HG03196 (cell line): Measurements from ENCODE around the gene MYO1D.
"Not testable (repeated sequence)": the region's sequence is repeated elsewhere in the genome, so short reads cannot be mapped to it uniquely, and the experiment has no call there.

Source experiments
- ATAC-seq: cut with Tn5 transposase; IDR thresholded peaks from one replicate; pipeline ENCODE4 v1.9.1; 2021; ENCODE audit not compliant: unreplicated experiment

The MYO1D gene

DNA sequence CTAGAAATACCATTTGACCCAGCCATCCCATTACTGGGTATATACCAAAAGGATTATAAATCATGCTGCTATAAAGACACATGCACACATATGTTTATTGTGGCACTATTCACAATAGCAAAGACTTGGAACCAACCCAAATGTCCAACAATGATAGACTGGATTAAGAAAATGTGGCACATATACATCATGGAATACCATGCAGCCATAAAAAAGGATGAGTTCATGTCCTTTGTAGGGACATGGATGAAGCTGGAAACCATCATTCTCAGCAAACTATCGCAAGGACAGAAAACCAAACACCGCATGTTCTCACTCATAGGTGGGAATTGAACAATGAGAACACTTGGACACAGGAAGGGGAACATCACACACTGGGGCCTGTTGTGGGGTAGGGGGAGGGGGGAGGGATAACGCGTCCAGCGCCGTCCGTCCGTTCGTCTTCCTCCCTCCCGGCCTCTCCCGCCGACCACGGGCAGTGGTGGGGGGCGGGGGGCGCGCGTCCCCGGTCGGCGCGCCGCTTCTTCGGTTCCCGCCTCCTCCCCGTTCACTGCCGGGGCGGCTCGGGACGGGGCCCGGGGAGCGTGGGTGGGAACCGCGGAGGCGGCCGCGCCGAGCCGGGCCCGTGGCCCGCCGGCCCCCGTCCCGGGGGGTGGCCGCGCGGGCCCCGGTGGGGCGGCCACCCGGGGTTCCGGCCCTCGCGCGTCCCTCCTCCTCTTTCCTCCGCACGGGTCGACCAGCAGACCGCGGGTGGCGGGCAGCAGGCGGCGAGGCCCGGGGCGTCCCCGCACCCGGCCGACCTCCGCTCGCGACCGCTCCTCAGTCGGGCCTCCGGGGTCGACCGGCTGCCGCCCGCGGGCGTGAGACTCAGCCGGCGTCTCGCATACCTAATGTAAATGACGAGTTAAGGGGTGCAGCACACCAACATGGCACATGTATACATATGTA lies 54.7 kb downstream of the MYO1D start:
- ATAC-seq = not testable (repeated sequence)

DNA sequence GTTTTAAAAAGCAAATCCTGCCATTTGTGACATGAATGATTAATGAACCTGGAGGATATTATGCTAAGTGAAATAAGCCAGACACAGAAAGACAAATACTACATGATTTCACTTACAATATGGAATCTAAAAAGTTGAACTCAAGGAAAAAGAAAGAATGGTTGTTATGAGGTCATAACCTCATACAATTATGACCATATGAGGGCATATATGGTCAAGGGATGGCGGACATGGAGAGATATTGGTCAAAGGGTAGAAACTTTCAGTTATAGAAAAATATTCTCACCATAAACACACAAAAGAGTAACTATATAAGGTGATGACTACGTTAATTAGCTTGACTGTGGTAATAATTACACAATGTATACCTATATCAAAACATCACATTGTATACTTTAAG lies 56.5 kb downstream of the MYO1D start:
- ATAC-seq = no peak

GRCh38 chr17:32819787-32820186 lies 57.1 kb downstream of the MYO1D start:
- ATAC-seq = no peak

GRCh38 chr17:32819035-32819434 lies 57.9 kb downstream of the MYO1D start:
- ATAC-seq = no peak

GRCh38 chr17:32815460-32815859 lies 61.5 kb downstream of the MYO1D start:
- no peak for ATAC-seq

- no peak for ATAC-seq
These were observed 62.1 kb downstream of the MYO1D start for GRCh38 chr17:32814836-32815235.

- no peak for ATAC-seq
These were observed 63.9 kb downstream of the MYO1D start for GRCh38 chr17:32813021-32813420.

DNA sequence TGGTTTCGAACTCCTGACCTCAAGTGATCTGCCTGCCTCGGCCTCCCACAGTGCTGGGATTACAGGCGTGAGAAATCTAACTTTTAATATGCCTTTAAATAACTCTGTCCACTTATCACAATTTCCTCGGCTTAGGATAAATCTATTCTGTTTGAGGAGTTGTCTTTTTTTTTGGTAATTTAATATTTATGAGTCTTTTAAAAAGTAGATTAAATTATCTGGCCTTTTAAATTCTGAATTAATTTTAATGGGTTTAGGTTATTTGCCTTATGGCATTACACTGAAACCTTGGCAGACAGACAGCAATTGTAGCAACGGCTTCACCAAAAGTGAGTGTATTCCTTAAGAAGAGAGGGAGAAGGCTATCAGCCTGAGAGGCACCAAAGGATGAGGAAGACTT lies 66.2 kb downstream of the MYO1D start:
- no peak for ATAC-seq

GRCh38 chr17:32807577-32807976 lies 69.3 kb downstream of the MYO1D start:
- ATAC-seq = no peak

GRCh38 chr17:32806646-32807045 lies 70.3 kb downstream of the MYO1D start:
- no peak for ATAC-seq

GRCh38 chr17:32805029-32805976 lies 71.6 kb downstream of the MYO1D start:
- no peak for ATAC-seq

DNA sequence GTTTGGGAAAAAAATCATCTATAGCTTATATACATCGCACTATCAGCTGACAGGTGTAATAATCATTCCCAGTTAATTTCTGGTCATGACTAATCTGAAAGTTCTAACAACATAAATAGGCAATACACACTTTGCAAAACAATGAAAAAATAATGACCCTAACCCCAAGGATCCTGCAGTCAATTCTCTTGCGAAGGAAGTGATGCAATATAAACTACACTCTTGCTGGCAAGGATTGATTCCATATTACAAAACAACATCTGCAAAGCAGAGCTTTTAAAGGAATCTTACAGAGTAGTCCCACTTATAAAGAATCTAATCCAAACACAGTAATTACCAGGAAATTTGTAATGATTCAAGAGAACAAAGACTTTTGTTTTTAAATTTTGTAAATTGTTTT lies 73.4 kb downstream of the MYO1D start:
- ATAC-seq = no peak

DNA sequence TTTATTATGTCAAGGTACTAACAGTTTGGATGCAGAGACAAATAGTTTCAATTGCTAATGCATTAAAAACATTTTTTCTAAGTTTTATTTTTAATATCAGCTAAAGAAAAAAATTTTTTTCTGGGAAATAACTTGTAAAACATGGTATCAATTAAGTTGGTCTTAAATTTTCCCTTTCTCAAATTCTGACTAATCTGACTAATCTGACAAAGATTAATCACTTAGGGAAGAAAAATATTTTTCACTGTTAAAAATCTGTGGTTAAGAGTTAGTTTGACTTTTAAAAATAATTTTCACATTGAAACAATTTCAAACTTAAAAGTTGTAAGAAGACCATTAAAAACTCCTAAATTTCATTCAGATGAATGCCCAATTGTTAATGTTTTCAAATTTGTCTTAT lies 74.6 kb downstream of the MYO1D start:
- no peak for ATAC-seq

GRCh38 chr17:32801641-32802040 lies 75.3 kb downstream of the MYO1D start:
- no peak for ATAC-seq

GRCh38 chr17:32801193-32801592 lies 75.7 kb downstream of the MYO1D start:
- no peak for ATAC-seq

DNA sequence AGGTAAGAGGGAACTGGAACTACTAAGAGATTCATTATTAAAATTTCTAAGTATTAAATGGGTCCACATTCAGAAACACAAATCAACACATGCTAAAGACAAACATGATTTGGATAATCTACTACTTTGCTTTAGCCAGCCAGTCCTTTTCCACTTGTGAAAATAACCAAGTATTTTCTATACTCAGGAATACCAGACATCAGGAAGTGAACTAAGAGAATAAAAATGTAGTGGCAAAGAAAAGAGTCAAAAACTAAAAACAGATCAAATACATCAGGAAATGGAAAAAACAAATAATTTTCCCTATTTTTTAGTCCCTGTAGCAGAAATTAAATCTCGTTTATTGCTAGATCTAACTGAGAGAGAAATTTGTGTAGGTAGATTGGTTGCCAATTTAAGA lies 78.0 kb downstream of the MYO1D start:
- no peak for ATAC-seq

DNA sequence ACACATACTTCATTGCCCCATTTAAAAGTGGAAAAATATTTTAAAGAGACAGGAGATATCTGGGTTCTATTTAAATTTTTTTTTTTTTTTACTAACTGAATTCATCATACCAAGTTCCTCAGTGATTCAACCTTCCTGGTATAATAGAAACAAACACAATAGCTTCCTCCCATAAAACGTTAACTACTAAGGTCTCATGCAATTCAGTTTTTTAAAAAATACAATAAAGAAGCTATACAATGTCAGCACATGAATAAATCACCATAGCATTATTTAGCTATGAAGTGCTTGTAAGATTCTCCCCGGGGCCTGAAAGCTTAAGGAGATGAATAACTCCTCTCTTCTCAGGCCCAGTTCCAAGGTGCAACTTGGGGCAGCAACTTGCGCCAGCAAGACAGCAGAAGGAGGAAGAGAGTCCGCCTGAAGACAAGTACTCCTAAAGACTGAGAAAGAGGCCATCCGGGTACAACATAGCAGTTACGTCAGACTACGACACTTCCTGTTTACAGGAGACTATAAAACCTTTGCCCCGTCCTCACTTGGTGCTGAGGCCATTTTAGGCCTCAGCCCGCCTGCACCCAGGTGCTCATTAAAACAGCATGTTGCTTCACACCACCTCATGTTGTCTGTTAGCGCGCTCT lies 81.5 kb downstream of the MYO1D start:
- no peak for ATAC-seq

DNA sequence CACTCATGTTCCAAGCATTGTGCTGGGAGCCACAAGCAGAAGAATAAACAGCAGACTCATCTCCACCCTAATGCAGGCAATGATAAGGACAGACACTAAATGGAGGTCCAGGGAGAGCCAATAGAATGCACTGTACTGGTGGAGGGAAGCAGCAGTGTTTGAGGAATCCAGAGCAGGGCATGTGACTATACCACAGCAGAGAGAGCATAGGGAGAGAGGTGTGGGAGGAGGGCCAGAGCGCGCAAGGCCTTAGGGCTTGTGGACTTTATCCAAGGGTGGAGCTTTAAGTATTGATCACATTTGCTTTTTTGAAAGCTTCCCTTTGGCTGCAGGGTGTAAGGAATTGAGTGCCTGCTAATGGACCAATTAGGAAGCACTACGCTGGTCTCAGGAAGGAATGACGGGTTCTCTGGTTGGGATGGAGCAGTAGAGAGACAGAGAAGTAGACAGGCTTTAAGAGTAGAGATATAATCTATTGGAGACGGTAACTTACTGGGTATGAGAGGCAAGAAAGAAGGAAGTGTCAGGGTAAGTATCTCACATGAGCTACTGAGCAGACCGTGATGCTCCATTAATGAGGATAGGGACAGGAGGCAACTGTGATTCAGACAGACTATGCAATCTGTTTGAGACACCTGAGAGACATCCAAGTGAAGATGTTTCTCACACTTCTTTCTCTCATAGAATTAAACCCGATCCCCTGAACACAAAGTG lies 82.2 kb downstream of the MYO1D start:
- no peak for ATAC-seq

DNA sequence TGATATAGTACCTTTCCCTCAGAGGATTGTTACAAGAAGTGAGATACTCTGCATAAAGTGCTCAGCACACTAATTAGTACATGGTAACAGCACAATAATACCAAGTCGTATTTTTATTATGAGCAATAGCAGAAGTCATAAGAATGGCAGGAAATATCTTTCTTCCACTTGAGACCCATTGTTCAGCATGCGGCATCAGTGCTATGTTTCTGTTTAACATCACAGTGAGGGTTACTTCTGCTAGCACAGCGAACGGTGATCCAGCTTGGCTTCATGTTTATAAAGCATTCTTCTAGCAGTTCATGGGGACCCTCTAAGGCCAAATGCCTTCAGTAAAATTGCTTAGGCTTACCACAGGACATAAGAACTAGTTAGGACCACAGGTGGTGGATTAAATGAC lies 83.1 kb downstream of the MYO1D start:
- no peak for ATAC-seq

GRCh38 chr17:32792207-32792606 lies 84.7 kb downstream of the MYO1D start:
- no peak for ATAC-seq

GRCh38 chr17:32786169-32786568 lies 90.8 kb downstream of the MYO1D start:
- no peak for ATAC-seq
